NCI-H2196 treated with DMSO at 0.1 percent for 48 hours (cell line): ENCODE data around the gene GRIK4.

ENCODE experiments used
- DNase-seq: peaks from one replicate; lab custom pipeline; 2025; ENCODE audit not compliant: unreplicated experiment; lab: John Stamatoyannopoulos, UW

Gene GRIK4

GRCh38 chr11:120702656-120703055, 191.1 kb downstream of the GRIK4 start:
- no peak for DNase-seq

DNA sequence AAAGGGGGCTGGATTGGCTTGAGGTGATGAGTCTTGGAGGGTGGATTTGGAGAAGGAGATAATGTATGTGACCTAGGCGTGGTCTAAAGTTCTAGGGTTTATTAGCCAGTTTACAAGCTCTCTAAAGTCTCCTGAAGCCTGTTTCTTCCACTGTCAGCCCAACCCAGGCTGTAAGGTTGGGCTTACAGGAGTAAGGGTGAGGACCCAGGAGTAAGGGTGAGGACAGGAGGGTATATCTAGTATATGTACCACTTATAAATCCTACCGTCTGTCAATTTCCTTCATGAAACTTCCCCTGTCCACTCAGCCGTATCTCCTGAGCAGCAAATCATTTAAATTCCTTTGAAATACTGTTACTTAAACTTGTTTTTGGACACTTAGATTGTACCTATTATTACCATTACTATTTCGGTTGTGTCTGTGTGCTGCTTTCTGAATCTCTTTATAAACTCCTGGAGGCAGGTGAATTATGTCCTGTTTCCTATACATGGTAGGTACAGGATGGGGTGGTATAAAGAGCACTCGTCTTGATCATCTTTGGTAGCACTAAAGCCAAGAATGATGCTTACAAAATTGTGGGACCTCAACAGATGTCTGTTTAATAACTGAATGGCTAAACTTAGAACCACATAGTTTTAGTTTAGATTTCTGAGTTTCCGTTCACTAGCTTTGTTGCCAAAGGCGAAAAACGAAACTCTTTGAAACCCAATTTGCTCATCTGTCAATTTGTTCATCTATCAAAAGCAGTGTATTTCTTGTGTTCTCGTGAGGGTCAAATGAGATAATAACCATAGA, 192.0 kb downstream of the GRIK4 start:
- DNase-seq: no peak

GRCh38 chr11:120704256-120704750, 192.8 kb downstream of the GRIK4 start:
- no peak for DNase-seq

- no peak for DNase-seq
These were observed 194.7 kb downstream of the GRIK4 start for GRCh38 chr11:120706257-120706656.

DNA sequence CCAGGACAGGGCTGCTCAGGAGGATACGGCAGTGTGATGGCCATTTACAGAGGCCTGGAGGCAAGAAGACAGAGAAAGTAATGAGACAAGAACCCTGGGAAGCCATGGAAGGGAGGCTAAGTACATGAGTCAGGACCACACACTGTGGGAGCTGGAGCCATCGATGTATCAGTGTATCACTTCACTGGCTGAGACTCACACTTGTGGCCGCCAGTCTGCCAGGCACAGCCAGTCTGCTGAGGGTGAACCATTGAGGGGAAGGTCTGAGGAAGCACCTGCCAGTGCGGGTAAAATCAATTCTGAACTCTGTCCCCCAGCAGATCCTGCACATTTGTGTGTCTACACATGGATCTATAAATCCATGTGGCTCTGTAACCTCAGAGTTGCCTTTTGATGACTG, 195.6 kb downstream of the GRIK4 start:
- DNase-seq: no peak

DNA sequence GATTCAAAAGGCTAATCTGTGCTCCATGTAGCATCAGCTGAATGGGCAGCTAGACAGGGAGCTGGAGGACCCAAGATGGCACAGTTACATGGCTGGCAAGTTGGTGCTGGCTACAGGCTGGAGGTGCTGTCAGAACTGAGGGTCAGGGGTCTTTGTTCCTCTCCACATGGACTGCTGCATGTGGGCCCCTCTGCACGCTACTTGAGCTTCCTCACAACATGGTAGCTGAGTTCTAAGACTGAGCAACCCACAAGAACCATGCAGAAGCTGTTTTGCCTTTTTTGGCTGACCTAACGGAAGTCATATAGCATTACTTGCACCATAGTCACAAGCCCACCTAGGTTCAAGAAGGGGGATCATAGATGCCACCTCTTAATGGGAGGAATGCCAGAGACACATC, 196.1 kb downstream of the GRIK4 start:
- no peak for DNase-seq

GRCh38 chr11:120708511-120709183, 197.1 kb downstream of the GRIK4 start:
- DNase-seq: no peak

DNA sequence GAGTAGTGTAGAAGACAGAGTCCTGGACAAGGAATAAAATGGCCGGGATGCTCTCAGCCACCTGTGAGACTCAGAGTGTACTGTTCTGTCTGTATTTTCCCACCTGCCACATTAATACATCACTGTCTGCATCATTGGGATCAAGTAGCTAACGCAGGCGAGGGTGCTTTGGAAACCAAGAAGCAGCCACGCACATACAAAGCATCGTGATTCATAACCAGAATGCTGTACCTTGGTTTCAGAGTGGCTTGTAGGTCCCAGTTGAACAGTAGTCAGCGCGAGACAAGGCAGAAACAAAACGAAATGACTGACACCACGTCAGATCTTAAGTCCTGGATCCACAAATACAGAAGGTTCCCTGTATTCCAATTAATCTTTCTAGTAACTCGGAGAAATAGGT, 198.3 kb downstream of the GRIK4 start:
- no peak for DNase-seq

GRCh38 chr11:120710354-120711131, 199.0 kb downstream of the GRIK4 start:
- DNase-seq: no peak

- no peak for DNase-seq
These were observed 200.5 kb downstream of the GRIK4 start for GRCh38 chr11:120712014-120712413.

DNA sequence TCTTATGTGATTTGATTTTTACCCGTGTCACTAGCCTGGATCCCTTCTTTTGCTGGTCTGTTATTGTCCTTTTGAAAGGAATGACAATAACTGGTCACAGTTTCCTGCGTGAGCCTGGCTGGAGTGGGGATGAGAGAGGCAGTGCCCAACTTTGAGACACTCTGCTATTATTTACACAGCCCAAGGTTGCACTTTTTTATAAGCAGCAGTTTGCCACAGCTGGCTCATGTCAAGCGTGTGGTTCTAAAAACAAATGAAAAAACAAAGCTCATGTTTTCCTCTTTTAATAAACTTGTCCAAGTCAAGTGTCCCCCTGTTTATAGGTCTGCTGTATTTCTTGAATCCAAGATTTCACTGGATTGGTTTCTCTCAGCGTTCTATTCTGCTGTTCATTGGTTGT, 201.3 kb downstream of the GRIK4 start:
- DNase-seq: no peak

- DNase-seq: no peak
These were observed 201.7 kb downstream of the GRIK4 start for GRCh38 chr11:120713296-120713695.

DNA sequence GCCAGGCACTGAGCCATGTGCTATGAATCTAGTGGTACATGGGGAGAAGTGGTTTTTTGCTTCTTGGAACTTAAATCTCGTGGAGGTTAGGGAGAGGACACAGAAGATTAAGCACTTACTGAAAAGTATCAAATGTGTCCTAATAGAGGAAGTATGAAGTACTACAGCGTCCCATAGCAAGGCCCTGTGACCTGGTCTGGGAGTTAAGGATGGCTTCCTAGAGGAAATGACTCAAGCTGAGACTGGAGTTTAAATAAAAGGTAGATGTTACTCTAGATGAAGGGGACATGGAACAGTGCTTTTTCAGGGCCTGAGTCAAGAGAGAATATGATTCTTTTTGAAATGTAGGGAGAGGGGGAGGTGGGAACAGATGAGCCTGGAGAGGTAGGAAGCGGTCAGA, 202.9 kb downstream of the GRIK4 start:
- DNase-seq: no peak

DNA sequence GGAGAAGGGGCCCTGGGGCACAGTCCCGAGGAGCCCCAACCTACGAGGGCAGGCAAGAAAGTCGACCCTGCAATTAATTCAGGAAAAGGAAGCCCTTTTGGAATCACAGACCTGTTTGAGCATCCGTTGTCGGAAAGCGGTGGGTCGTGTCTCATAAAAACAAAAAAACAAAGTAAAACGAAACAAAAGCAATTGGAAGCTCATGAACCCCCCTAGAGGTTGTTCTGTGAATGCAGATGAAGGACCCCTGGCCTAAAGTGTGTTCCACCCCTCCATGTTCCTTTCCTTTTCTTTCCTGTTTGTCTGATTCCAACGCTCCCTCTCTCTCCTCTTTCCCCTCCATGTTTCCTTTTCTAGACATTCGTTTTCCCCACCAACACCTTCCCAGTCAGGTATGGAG, 203.7 kb downstream of the GRIK4 start:
- DNase-seq: no peak

DNA sequence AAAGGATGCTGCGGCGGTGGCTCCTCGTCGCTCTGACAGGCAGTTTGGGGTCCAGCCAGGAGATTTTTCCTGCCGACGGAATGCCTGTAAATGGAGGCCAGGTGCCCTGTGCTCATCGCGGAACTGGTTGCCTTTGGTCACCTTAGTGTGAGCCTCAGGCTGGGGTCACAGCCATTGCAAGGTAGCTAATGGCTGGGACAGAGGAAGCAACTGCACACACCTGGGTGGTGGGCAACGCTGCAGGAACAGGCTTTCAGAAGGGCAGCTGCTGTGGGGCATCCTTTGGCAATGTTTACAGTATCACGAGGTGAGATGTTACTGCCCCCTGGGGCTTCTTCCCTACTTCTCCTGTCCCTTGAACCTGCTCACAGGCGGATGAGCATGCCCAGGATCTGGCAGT, 205.5 kb downstream of the GRIK4 start:
- no peak for DNase-seq

- no peak for DNase-seq
These were observed 206.1 kb downstream of the GRIK4 start for GRCh38 chr11:120717623-120718022.

- DNase-seq: no peak
These were observed 206.6 kb downstream of the GRIK4 start for GRCh38 chr11:120718171-120718570.

- no peak for DNase-seq
These were observed 207.8 kb downstream of the GRIK4 start for GRCh38 chr11:120719348-120719747.

GRCh38 chr11:120720760-120721159, 209.2 kb downstream of the GRIK4 start:
- DNase-seq: no peak

DNA sequence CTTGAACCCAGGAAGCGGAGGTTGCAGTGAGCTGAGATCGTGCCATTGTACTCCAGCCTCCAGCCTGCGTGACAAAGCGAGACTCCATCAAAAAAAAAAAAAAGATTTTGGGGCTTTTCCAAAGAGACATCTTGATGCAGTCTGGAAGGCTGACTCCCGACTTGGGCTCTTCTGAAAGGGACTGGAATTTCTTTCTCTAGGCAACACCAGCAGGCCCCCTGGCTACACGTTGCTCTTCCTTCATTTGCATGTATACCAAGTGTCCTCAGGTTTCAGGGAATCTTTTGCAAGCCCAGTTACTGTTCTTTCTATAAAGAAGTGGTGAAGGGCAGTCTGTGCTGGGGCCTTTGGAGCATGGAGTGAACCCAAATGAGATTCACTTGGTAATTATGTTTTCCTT, 211.0 kb downstream of the GRIK4 start:
- no peak for DNase-seq

- no peak for DNase-seq
These were observed 212.2 kb downstream of the GRIK4 start for GRCh38 chr11:120723751-120724150.

GRCh38 chr11:120727752-120728151, 216.2 kb downstream of the GRIK4 start:
- no peak for DNase-seq
